HepG2 (cell line): ENCODE results near the gene ASCL3. TPM values are rescaled to one million over a fixed set of nuclear protein-coding genes. Genes with fewer than 3 reads are reported as not detected.

Experiments
- ATAC-seq: fragments of 200-7000 bp; cut with Tn5 transposase; 3 replicates; pipeline ENCODE4 v1.9.1; 2020; ENCODE audit warnings: mild to moderate bottlenecking, moderate library complexity
- BruUV-seq: library from RNA; stranded (reverse); fragments of 400-500 nt; replicated peaks from 2 replicates; lab custom pipeline; 2021; lab: Mats Ljungman, UMichigan
- CTCF ChIA-PET: fragments of 300-600 bp; formaldehyde crosslinking; extraction: SDS; loops from one replicate; lab custom pipeline; 2021; ENCODE audit warnings: low total read pairs, inconsistent platforms, low intra/inter-chr PET ratio; lab: Yijun Ruan, JAX
- POLR2A ChIA-PET: fragments of 350-600 bp; sonication (Branson Sonifier 250); formaldehyde crosslinking; loops from one replicate; lab custom pipeline; 2020; ENCODE audit warnings: antibody characterized with exemption, inconsistent platforms; lab: Yijun Ruan, JAX
- DNase-seq: peaks from one replicate; pipeline ENCODE4 v3.0.0-alpha.2; 2015; ENCODE audit warnings: low spot score
- FAIRE-seq: peaks from 3 replicates; lab custom pipeline; 2011; peaks lifted over from hg19 to GRCh38; lab: Jason Lieb, UNC
- H2AFZ ChIP-seq: one replicate; pipeline ENCODE4 v1.6.1; 2011; ENCODE audit warnings: low read length, inconsistent platforms
- H3K27ac ChIP-seq: fragments of 300-600 bp; 3 replicates; pipeline ENCODE4 v1.8.0; 2011; ENCODE audit warnings: mixed run types, mild to moderate bottlenecking, mixed read lengths, low read length, inconsistent platforms; ENCODE audit not compliant: insufficient read depth; ENCODE audit errors: extremely low read length
- H3K27me3 ChIP-seq, 2 experiments: fragments of 200-600 bp in 1 of 2; 2 replicates in 1 of 2; 3 replicates in 1 of 2; pipeline versions ENCODE4 v1.6.0 to v1.8.0; 2011; ENCODE audit warnings: low read length in 2 of 2, mild to moderate bottlenecking in 2 of 2, moderate library complexity in 2 of 2, inconsistent platforms in 1 of 2; ENCODE audit not compliant: insufficient read depth in 2 of 2, control insufficient read depth in 1 of 2
- H3K36me3 ChIP-seq, 2 experiments: fragments of 200-600 bp in 1 of 2; replicated peaks in 1 of 2; 2 replicates in 1 of 2; 3 replicates in 1 of 2; pipeline versions ENCODE4 v1.5.1 to v1.8.0; 2011; ENCODE audit warnings: low read length in 2 of 2, inconsistent platforms in 1 of 2; ENCODE audit not compliant: insufficient read depth in 2 of 2, control insufficient read depth in 1 of 2
- H3K4me1 ChIP-seq: 2 replicates; pipeline ENCODE4 v1.5.1; 2012; ENCODE audit warnings: low read length, inconsistent platforms; ENCODE audit not compliant: insufficient read depth
- H3K4me2 ChIP-seq: 2 replicates; pipeline ENCODE4 v1.6.0; 2011; ENCODE audit warnings: low read depth, low read length, inconsistent platforms
- H3K4me3 ChIP-seq, 3 experiments: fragments of 200-600 bp in 1 of 3; sonication (generic), shearing (Covaris generic) in 1 of 3; replicated peaks in 1 of 3; 2 replicates each; pipeline ENCODE4 v1.5.1; 2011 to 2016; ENCODE audit warnings: low read length in 3 of 3, inconsistent platforms in 2 of 3, low read depth in 2 of 3, mild to moderate bottlenecking in 2 of 3, control low read depth in 1 of 3, mixed read lengths in 1 of 3; ENCODE audit not compliant: insufficient read depth in 1 of 3
- H3K79me2 ChIP-seq: one replicate; pipeline ENCODE4 v1.6.1; 2011; ENCODE audit warnings: low read length, inconsistent platforms; ENCODE audit not compliant: insufficient read depth
- H3K9ac ChIP-seq: 2 replicates; pipeline ENCODE4 v1.6.0; 2011; ENCODE audit warnings: mild to moderate bottlenecking, low read depth, low read length, inconsistent platforms; ENCODE audit not compliant: insufficient read depth
- H3K9me3 ChIP-seq: 2 replicates; pipeline ENCODE4 v1.5.1; 2012; ENCODE audit warnings: mild to moderate bottlenecking, low read length
- H4K20me1 ChIP-seq: 2 replicates; pipeline ENCODE4 v1.6.0; 2011; ENCODE audit warnings: inconsistent platforms, mild to moderate bottlenecking, low read length, moderate library complexity; ENCODE audit not compliant: insufficient read depth
- KAT8 ChIP-seq: IDR thresholded peaks from 2 replicates; pipeline ENCODE4 v1.6.1; 2016; ENCODE audit warnings: missing genetic modification reagents, missing compliant biosample characterization
- SNAPC5 ChIP-seq: sonication (generic); formaldehyde crosslinking; IDR thresholded peaks from 2 replicates; pipeline ENCODE4 v1.8.1; 2023; ENCODE audit warnings: mild to moderate bottlenecking, missing genetic modification reagents, borderline replicate concordance
- TEF ChIP-seq: sonication (generic); formaldehyde crosslinking; IDR thresholded peaks from 2 replicates; pipeline ENCODE4 v1.5.0; 2020; ENCODE audit warnings: missing genetic modification reagents
- YY1 ChIP-seq: IDR thresholded peaks from 2 replicates; pipeline ENCODE4 v1.6.1; 2011; ENCODE audit warnings: low read length, low read depth, moderate library complexity, mild to moderate bottlenecking; ENCODE audit not compliant: insufficient read depth, insufficient replicate concordance
- ZNF577 ChIP-seq: sonication (generic); formaldehyde crosslinking; IDR thresholded peaks from 2 replicates; pipeline ENCODE4 v1.4.0; 2020; ENCODE audit warnings: mild to moderate bottlenecking, low read depth, missing genetic modification reagents, borderline replicate concordance
- ZNF580 ChIP-seq: IDR thresholded peaks from 2 replicates; pipeline ENCODE4 v1.6.1; 2016; ENCODE audit warnings: low read depth, borderline replicate concordance
- ZNF737 ChIP-seq: sonication (generic); formaldehyde crosslinking; IDR thresholded peaks from 2 replicates; pipeline ENCODE4 v1.5.0; 2020; ENCODE audit warnings: missing genetic modification reagents, mild to moderate bottlenecking, borderline replicate concordance
- ZNF781 ChIP-seq: sonication (generic); formaldehyde crosslinking; IDR thresholded peaks from 2 replicates; pipeline ENCODE4 v1.5.1; 2020; ENCODE audit warnings: borderline replicate concordance, mild to moderate bottlenecking, missing genetic modification reagents; ENCODE audit errors: not compliant biosample characterization
- WGBS: methylation state at CpG from one replicate; pipeline ENCODE4 v1.1.6; 2017; ENCODE audit warnings: low lambda C conversion rate; 5-methylcytosine and 5-hydroxymethylcytosine counted together
- in situ Hi-C: cut with HindIII; loops from 2 replicates; pipeline ENCODE4 v1.10.0; 2017; ENCODE audit warnings: low pct_unique_long_range_greater_than_20kb; ENCODE audit not compliant: extremely low pct_ligation_motif_present
- intact Hi-C: fragments of 100-400 bp; cut with micrococcal nuclease; formaldehyde crosslinking; loops from one replicate; pipeline ENCODE4 v1.10.0; 2022; ENCODE audit not compliant: unreplicated experiment
- polyA plus RNA-seq, 8 experiments: library from polyadenylated mRNA; depleted of rRNA in 3 of 8; stranded (reverse) in 7 of 8; unstranded in 1 of 8; fragments of >200 nt; fragmentation: Illumina TruSeq in 4 of 8; extraction: Trizol in 4 of 8; gene quantifications; 2 replicates each; pipeline versions ENCODE4 v1.2.1 to v1.2.3, GENCODE V29; 2011 to 2016; ENCODE audit warnings: low read depth in 4 of 8, missing spikeins in 1 of 8, mixed read lengths in 1 of 8; ENCODE audit not compliant: insufficient read depth in 1 of 8
- total RNA-seq, 5 experiments: library from RNA; depleted of rRNA; stranded (reverse); fragments of >200 nt; fragmentation: Illumina TruSeq; extraction: Trizol; gene quantifications; 2 replicates each; pipeline ENCODE4 v1.2.3, GENCODE V29; 2016; ENCODE audit warnings: low read depth in 1 of 5

The ASCL3 gene
- total and polyA plus RNA-seq, 2 of the 13 experiments (the other 11 are each of a cell fraction or from before 2014, with no cell fraction given): not detected

GRCh38 chr11:8932564-8933180, 10.1 kb downstream of the ASCL3 start, which contains the start of gene C11orf16:
Gene C11orf16, minus strand, starts transcription at chr11:8932947. Its CDS starts 639 bp downstream, at chr11:8932308.
- BruUV-seq: no TSS peak
- Histone ChIP-seq H2AFZ (no peak within 1 kb of the TSS), H3K4me1 (peaks cover 7% of the 10 kb centered on the region; the same call in 1 of the 2 replicates), H3K27me3 (no peaks in the 10 kb centered on the region), H3K4me2 (no peak within 1 kb of the TSS), H3K4me3 (no peak within 1 kb of the TSS), H3K36me3 (no peaks in the 10 kb centered on the region), H3K9me3 (no peaks in the 10 kb centered on the region), H4K20me1 (no peaks in the 10 kb centered on the region), H3K27ac (no peak within 1 kb of the TSS)
- DNase-seq (no peak), ATAC-seq (no peak; the same call in 2 of the 3 replicates), FAIRE-seq (no peak)
- CTCF ChIA-PET: no interaction called here
- POLR2A ChIA-PET: no interaction called here
- intact Hi-C loops (no loop called here), in situ Hi-C loops (no loop called here)
- WGBS: 84% methylated on average over 11 of the region's 12 CpGs
- TF ChIP-seq ZNF577 (CRISPR knock-in tag) (no peak), KAT8 (no peak), ZNF580 (CRISPR knock-in tag) (no peak), ZNF781 (CRISPR knock-in tag) (no peak), ZNF737 (CRISPR knock-in tag) (no peak), TEF (CRISPR knock-in tag) (no peak), YY1 (no peak), SNAPC5 (no peak)
- TF ChIP-seq, all 625 proteins: peak for 0
- Histone ChIP-seq H3K79me2 (no peaks in the 10 kb centered on the region), H3K9ac (no peak within 1 kb of the TSS)
